ENCODE data around the gene TMEM89. TPM values are rescaled to one million over a fixed set of nuclear protein-coding genes. Genes with fewer than 3 reads are reported as not detected.

TMEM89 gene
- total and polyA plus RNA-seq, 5 experiments from 2014 or later: not detected

Small RNAs within 50 kb of the gene (microRNA-seq; reads per million reads assigned to microRNA genes)
- not detected for gene MIR4793 (ENCODE audit: borderline microRNAs expressed)
- gene MIR711 (ENCODE audit: borderline microRNAs expressed): not detected

Other genes starting within 250 kb of the TMEM89 start
- not detected for gene FBXW12, start 249.6 kb downstream of the TMEM89 start, total RNA-seq
- not detected for gene FBXW12, start 249.6 kb downstream of the TMEM89 start, polyA plus RNA-seq
- gene PLXNB1, start 191.7 kb downstream of the TMEM89 start, total RNA-seq: 1 to 10 TPM; 2.0 to 3.2 TPM
- not detected for gene PLXNB1, start 191.7 kb downstream of the TMEM89 start, polyA plus RNA-seq
- 1 to 10 TPM; 4.6 to 4.7 TPM for gene CCDC51, start 181.7 kb downstream of the TMEM89 start, total RNA-seq
- 10 to 100 TPM in 2 of 3 donors, 1 to 10 TPM in 1; 8.6 to 12.9 (median 11.8) TPM for gene CCDC51, start 181.7 kb downstream of the TMEM89 start, polyA plus RNA-seq
- gene TMA7, start 181.5 kb downstream of the TMEM89 start, total RNA-seq: 100 to 1,000 TPM; 274 to 291 TPM
- gene TMA7, start 181.5 kb downstream of the TMEM89 start, polyA plus RNA-seq: 100 to 1,000 TPM; 714 to 931 (median 847) TPM
- 10 to 100 TPM; 13.2 to 13.5 TPM for gene ATRIP, start 175.0 kb downstream of the TMEM89 start, total RNA-seq
- 10 to 100 TPM in 2 of 3 donors, 1 to 10 TPM in 1; 8.9 to 17.5 (median 13.1) TPM for gene ATRIP, start 175.0 kb downstream of the TMEM89 start, polyA plus RNA-seq
- 100 to 1,000 TPM; 176 to 186 TPM for gene SHISA5, start 117.6 kb downstream of the TMEM89 start, total RNA-seq
- 100 to 1,000 TPM; 341 to 364 (median 359) TPM for gene SHISA5, start 117.6 kb downstream of the TMEM89 start, polyA plus RNA-seq
- gene PFKFB4, start 65.0 kb downstream of the TMEM89 start, total RNA-seq: 1 to 10 TPM; 2.4 to 3.0 TPM
- 1 to 10 TPM; 1.1 to 3.3 (median 1.9) TPM for gene PFKFB4, start 65.0 kb downstream of the TMEM89 start, polyA plus RNA-seq
- under 1 TPM in 1 of 2 experiments, not detected in 1; 0.25 TPM for gene UCN2, start 58.0 kb downstream of the TMEM89 start, total RNA-seq
- gene UCN2, start 58.0 kb downstream of the TMEM89 start, polyA plus RNA-seq: not detected
- 1 to 10 TPM; 1.6 to 1.8 TPM for gene COL7A1, start 26.4 kb downstream of the TMEM89 start, total RNA-seq
- under 1 TPM in 1 of 3 donors, not detected in 2; 0.27 TPM for gene COL7A1, start 26.4 kb downstream of the TMEM89 start, polyA plus RNA-seq
- gene UQCRC1, start 12.1 kb downstream of the TMEM89 start, total RNA-seq: 10 to 100 TPM; 78.8 to 83.4 TPM
- gene UQCRC1, start 12.1 kb downstream of the TMEM89 start, polyA plus RNA-seq: 100 to 1,000 TPM; 143 to 167 (median 151) TPM
- 10 to 100 TPM; 28.6 to 30.6 TPM for gene SLC26A6, start 13.7 kb upstream of the TMEM89 start, total RNA-seq
- 1 to 10 TPM; 3.0 to 3.7 (median 3.5) TPM for gene SLC26A6, start 13.7 kb upstream of the TMEM89 start, polyA plus RNA-seq
- gene CELSR3, start 41.1 kb upstream of the TMEM89 start, total RNA-seq: 1 to 10 TPM; 7.1 to 7.9 TPM
- under 1 TPM; 0.21 to 0.60 (median 0.42) TPM for gene CELSR3, start 41.1 kb upstream of the TMEM89 start, polyA plus RNA-seq
- gene NCKIPSD, start 64.1 kb upstream of the TMEM89 start, total RNA-seq: 10 to 100 TPM; 18.1 to 18.7 TPM
- 10 to 100 TPM in 1 of 3 donors, 1 to 10 TPM in 2; 8.1 to 14.2 (median 8.5) TPM for gene NCKIPSD, start 64.1 kb upstream of the TMEM89 start, polyA plus RNA-seq
- 10 to 100 TPM; 88.1 to 91.5 TPM for gene IP6K2, start 95.5 kb upstream of the TMEM89 start, total RNA-seq
- gene IP6K2, start 95.5 kb upstream of the TMEM89 start, polyA plus RNA-seq: 10 to 100 TPM; 46.4 to 58.8 (median 51.4) TPM
- gene PRKAR2A, start 226.1 kb upstream of the TMEM89 start, total RNA-seq: 10 to 100 TPM; 37.3 to 40.5 TPM
- gene PRKAR2A, start 226.1 kb upstream of the TMEM89 start, polyA plus RNA-seq: 10 to 100 TPM; 10.3 to 14.0 (median 11.0) TPM

Data from naive thymus-derived CD8-positive, alpha-beta T cell (primary cell).